Measurements from ENCODE around the gene DDA1.

Gene DDA1

GRCh38 chr19:17353386-17353785 is 44.0 kb downstream of the DDA1 start:
- no peaks in the 10 kb centered on the region for H3K9me3 ChIP-seq (replicated peaks; ENCODE audit: insufficient read depth, low read length)
- H2AFZ ChIP-seq (ENCODE audit: low read length), result no peak overlapping the region
- no peak overlapping the region for H3K9ac ChIP-seq (ENCODE audit: low read length)
- no peak overlapping the region for H3K4me2 ChIP-seq (ENCODE audit: low read depth, low read length)
- no peaks in the 10 kb centered on the region for H3F3A ChIP-seq (ENCODE audit: insufficient read depth, low read length)
- no peak for TF ChIP-seq EZH2phosphoT487 (IDR thresholded peaks at IDR 0.05; ENCODE audit: low read length)
- TF ChIP-seq EZH2 (optimal IDR thresholded peaks at IDR 0.05; ENCODE audit: low read depth, low read length), result no peak
- TF ChIP-seq, protein P1, sequence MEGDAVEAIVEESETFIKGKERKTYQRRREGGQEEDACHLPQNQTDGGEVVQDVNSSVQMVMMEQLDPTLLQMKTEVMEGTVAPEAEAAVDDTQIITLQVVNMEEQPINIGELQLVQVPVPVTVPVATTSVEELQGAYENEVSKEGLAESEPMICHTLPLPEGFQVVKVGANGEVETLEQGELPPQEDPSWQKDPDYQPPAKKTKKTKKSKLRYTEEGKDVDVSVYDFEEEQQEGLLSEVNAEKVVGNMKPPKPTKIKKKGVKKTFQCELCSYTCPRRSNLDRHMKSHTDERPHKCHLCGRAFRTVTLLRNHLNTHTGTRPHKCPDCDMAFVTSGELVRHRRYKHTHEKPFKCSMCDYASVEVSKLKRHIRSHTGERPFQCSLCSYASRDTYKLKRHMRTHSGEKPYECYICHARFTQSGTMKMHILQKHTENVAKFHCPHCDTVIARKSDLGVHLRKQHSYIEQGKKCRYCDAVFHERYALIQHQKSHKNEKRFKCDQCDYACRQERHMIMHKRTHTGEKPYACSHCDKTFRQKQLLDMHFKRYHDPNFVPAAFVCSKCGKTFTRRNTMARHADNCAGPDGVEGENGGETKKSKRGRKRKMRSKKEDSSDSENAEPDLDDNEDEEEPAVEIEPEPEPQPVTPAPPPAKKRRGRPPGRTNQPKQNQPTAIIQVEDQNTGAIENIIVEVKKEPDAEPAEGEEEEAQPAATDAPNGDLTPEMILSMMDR (IDR thresholded peaks at IDR 0.05; ENCODE audit: low read length), result no peak
- no peak for DNase-seq
- no peaks in the 10 kb centered on the region for H4K20me1 ChIP-seq (ENCODE audit: insufficient read depth, low read length)
- H3K4me1 ChIP-seq (ENCODE audit: low read length), result no peaks in the 10 kb centered on the region
- no peaks in the 10 kb centered on the region for H3K36me3 ChIP-seq (replicated peaks; ENCODE audit: insufficient read depth, low read length)
- H3K27ac ChIP-seq (ENCODE audit: low read length), result no peak overlapping the region
- H3K9me2 ChIP-seq (replicated peaks; ENCODE audit: insufficient read depth, low read length), result no peaks in the 10 kb centered on the region
- no peaks in the 10 kb centered on the region for H3K79me2 ChIP-seq (ENCODE audit: low read length)
- H3K27me3 ChIP-seq (replicated peaks; ENCODE audit: insufficient read depth, low read length), result peaks cover 28% of the 10 kb centered on the region
- H3K4me3 ChIP-seq (ENCODE audit: low read length), result no peak overlapping the region

DNA sequence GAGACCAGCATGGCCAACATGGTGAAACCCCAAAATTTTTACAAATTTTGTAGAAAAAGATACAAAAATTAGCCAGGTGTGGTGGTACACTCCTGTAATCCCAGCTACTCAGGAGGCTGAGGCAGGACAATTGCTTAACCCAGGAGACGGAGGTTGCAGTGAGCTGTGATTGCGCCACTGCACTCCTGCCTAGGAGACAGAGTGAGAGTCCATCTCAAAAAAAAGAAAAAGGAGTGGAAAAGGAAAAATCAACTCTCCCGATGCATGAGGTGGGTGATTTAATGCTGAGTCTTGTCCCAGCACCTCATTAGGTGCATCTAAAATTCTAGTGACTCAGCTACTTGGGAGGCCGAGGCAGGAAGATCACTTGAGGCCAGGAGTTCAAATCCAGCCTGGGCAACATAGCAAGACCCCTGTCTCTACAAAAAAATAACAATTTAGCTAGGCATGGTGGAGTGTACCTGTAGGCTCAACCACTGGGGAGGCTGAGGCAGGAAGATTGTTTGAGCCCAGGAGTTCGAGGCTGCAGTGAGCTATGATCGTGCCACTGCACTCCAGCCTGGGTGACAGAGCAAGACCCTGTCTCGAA is 47.8 kb downstream of the DDA1 start:
- Histone ChIP-seq H3K9me3 (replicated peaks; ENCODE audit: insufficient read depth, low read length) (no peaks in the 10 kb centered on the region), H4K20me1 (ENCODE audit: insufficient read depth, low read length) (no peaks in the 10 kb centered on the region), H3F3A (ENCODE audit: insufficient read depth, low read length) (no peaks in the 10 kb centered on the region), H3K27ac (ENCODE audit: low read length) (no peak overlapping the region), H2AFZ (ENCODE audit: low read length) (no peak overlapping the region), H3K4me2 (ENCODE audit: low read depth, low read length) (no peak overlapping the region), H3K4me3 (ENCODE audit: low read length) (no peak overlapping the region), H3K36me3 (replicated peaks; ENCODE audit: insufficient read depth, low read length) (no peaks in the 10 kb centered on the region), H3K27me3 (replicated peaks; ENCODE audit: insufficient read depth, low read length) (peaks cover 5% of the 10 kb centered on the region; the same call in 1 of the 2 replicates), H3K4me1 (ENCODE audit: low read length) (no peaks in the 10 kb centered on the region), H3K9ac (ENCODE audit: low read length) (no peak overlapping the region), H3K9me2 (replicated peaks; ENCODE audit: insufficient read depth, low read length) (no peaks in the 10 kb centered on the region), H3K79me2 (ENCODE audit: low read length) (no peaks in the 10 kb centered on the region)
- TF ChIP-seq EZH2phosphoT487 (IDR thresholded peaks at IDR 0.05; ENCODE audit: low read length) (no peak), EZH2 (optimal IDR thresholded peaks at IDR 0.05; ENCODE audit: low read depth, low read length) (no peak)
- TF ChIP-seq, protein P1 (IDR thresholded peaks at IDR 0.05; ENCODE audit: low read length), result no peak
- DNase-seq, result no peak

GRCh38 chr19:17357724-17358123 is 48.4 kb downstream of the DDA1 start:
- Histone ChIP-seq H3K4me1 (ENCODE audit: low read length) (no peaks in the 10 kb centered on the region), H3F3A (ENCODE audit: insufficient read depth, low read length) (no peaks in the 10 kb centered on the region), H2AFZ (ENCODE audit: low read length) (no peak overlapping the region), H3K4me3 (ENCODE audit: low read length) (no peak overlapping the region), H3K27me3 (replicated peaks; ENCODE audit: insufficient read depth, low read length) (0 out of 2 replicates have a peak, but pooled peaks cover 6% of the 10 kb centered on the region), H3K9ac (ENCODE audit: low read length) (no peak overlapping the region), H3K4me2 (ENCODE audit: low read depth, low read length) (no peak overlapping the region), H3K9me2 (replicated peaks; ENCODE audit: insufficient read depth, low read length) (no peaks in the 10 kb centered on the region), H3K36me3 (replicated peaks; ENCODE audit: insufficient read depth, low read length) (no peaks in the 10 kb centered on the region), H3K27ac (ENCODE audit: low read length) (no peak overlapping the region), H3K79me2 (ENCODE audit: low read length) (no peaks in the 10 kb centered on the region), H4K20me1 (ENCODE audit: insufficient read depth, low read length) (no peaks in the 10 kb centered on the region), H3K9me3 (replicated peaks; ENCODE audit: insufficient read depth, low read length) (no peaks in the 10 kb centered on the region)
- no peak for DNase-seq
- TF ChIP-seq, protein P1 (IDR thresholded peaks at IDR 0.05; ENCODE audit: low read length), result no peak
- no peak for TF ChIP-seq EZH2 (optimal IDR thresholded peaks at IDR 0.05; ENCODE audit: low read depth, low read length)
- no peak for TF ChIP-seq EZH2phosphoT487 (IDR thresholded peaks at IDR 0.05; ENCODE audit: low read length)
